Fibroblast of lung (primary cell): ENCODE data around the gene PGAP1.

Experiments used
- EZH2 ChIP-seq: IDR thresholded peaks from 2 replicates; pipeline ENCODE4 v1.5.1; 2012; ENCODE audit warnings: low read length, control low read depth, mild to moderate bottlenecking; ENCODE audit errors: missing control alignments
- TF ChIP-seq, protein P1 (sequence below), 2 donors: IDR thresholded peaks in 1 of 2; conservative IDR thresholded peaks in 1 of 2; 1 replicate in 1 of 2; 2 replicates in 1 of 2; pipeline ENCODE4 v1.5.1; 2011 to 2012; ENCODE audit warnings: low read length in 2 of 2, control low read depth in 1 of 2, inconsistent platforms in 1 of 2, low read depth in 1 of 2, mild to moderate bottlenecking in 1 of 2

- TF ChIP-seq, protein P1, sequence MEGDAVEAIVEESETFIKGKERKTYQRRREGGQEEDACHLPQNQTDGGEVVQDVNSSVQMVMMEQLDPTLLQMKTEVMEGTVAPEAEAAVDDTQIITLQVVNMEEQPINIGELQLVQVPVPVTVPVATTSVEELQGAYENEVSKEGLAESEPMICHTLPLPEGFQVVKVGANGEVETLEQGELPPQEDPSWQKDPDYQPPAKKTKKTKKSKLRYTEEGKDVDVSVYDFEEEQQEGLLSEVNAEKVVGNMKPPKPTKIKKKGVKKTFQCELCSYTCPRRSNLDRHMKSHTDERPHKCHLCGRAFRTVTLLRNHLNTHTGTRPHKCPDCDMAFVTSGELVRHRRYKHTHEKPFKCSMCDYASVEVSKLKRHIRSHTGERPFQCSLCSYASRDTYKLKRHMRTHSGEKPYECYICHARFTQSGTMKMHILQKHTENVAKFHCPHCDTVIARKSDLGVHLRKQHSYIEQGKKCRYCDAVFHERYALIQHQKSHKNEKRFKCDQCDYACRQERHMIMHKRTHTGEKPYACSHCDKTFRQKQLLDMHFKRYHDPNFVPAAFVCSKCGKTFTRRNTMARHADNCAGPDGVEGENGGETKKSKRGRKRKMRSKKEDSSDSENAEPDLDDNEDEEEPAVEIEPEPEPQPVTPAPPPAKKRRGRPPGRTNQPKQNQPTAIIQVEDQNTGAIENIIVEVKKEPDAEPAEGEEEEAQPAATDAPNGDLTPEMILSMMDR (conservative IDR thresholded peaks at IDR 0.05 in 1 of 2, IDR thresholded peaks at IDR 0.05 in 1 of 2; ENCODE audit: low read depth in 1 of 2, low read length in 2 of 2) = no peak
- TF ChIP-seq EZH2 = no peak
Observed at GRCh38 chr2:196927376-196928225, 1.1 kb upstream of the PGAP1 start.
